GM23338 (cell line): ENCODE results near the gene NFIA. TPM values are rescaled to one million over a fixed set of nuclear protein-coding genes. Genes with fewer than 3 reads are reported as not detected.
"Not testable (repeated sequence)": the region's sequence is repeated elsewhere in the genome, so short reads cannot be mapped to it uniquely, and the experiment has no call there.

Experiments
- ATAC-seq: fragments of 200-7000 bp; cut with Tn5 transposase; 3 replicates; pipeline ENCODE4 v1.9.1; 2020
- DNase-seq: peaks from one replicate; pipeline ENCODE4 v3.0.0-alpha.2; 2015; ENCODE audit warnings: low spot score
- H2AFZ ChIP-seq: fragments of 200-600 bp; sonication (generic); 2 replicates; pipeline ENCODE4 v1.8.0; 2016; ENCODE audit warnings: antibody characterized with exemption, mild to moderate bottlenecking, moderate library complexity
- H3F3A ChIP-seq: fragments of 200-600 bp; sonication (generic); replicated peaks from 2 replicates; pipeline ENCODE4 v1.8.0; 2017; ENCODE audit warnings: antibody characterized with exemption, mixed run types, low read depth
- H3K27ac ChIP-seq: fragments of 200-600 bp; sonication (generic); 2 replicates; pipeline ENCODE4 v1.6.1; 2016; ENCODE audit warnings: low read depth
- H3K27me3 ChIP-seq: fragments of 200-600 bp; sonication (generic); 2 replicates; pipeline ENCODE4 v1.8.0; 2016; ENCODE audit warnings: mild to moderate bottlenecking, mixed run types, moderate library complexity; ENCODE audit not compliant: insufficient read depth
- H3K36me3 ChIP-seq: fragments of 200-600 bp; sonication (generic); 2 replicates; pipeline ENCODE4 v1.8.0; 2016; ENCODE audit warnings: mild to moderate bottlenecking; ENCODE audit not compliant: insufficient read depth
- H3K4me1 ChIP-seq: fragments of 200-600 bp; sonication (generic); 2 replicates; pipeline ENCODE4 v1.8.0; 2016; ENCODE audit warnings: mild to moderate bottlenecking, moderate library complexity; ENCODE audit not compliant: insufficient read depth
- H3K4me2 ChIP-seq: fragments of 200-600 bp; sonication (generic); 2 replicates; pipeline ENCODE4 v1.7.1; 2017; ENCODE audit warnings: mixed run types
- H3K4me3 ChIP-seq: fragments of 200-600 bp; sonication (generic); 2 replicates; pipeline ENCODE4 v1.6.1; 2016; ENCODE audit warnings: mixed run types
- H3K79me2 ChIP-seq: fragments of 200-600 bp; sonication (generic); replicated peaks from 2 replicates; pipeline ENCODE4 v1.8.0; 2017; ENCODE audit warnings: mild to moderate bottlenecking; ENCODE audit not compliant: insufficient read depth
- H3K9me2 ChIP-seq: fragments of 200-600 bp; sonication (generic); 2 replicates; pipeline ENCODE4 v1.8.0; 2017; ENCODE audit not compliant: insufficient read depth
- H4K20me1 ChIP-seq: fragments of 200-600 bp; sonication (generic); replicated peaks from 2 replicates; pipeline ENCODE4 v1.8.0; 2017; ENCODE audit warnings: mild to moderate bottlenecking; ENCODE audit not compliant: insufficient read depth
- H3K27ac Mint-ChIP-seq: 2 replicates; pipeline ENCODE4 v1.8.0; 2020; ENCODE audit warnings: inconsistent platforms, mild to moderate bottlenecking, moderate library complexity, mixed read lengths
- H3K27me3 Mint-ChIP-seq: 3 replicates; pipeline ENCODE4 v1.8.0; 2022; ENCODE audit warnings: low read depth, mild to moderate bottlenecking, moderate library complexity, mixed read lengths, inconsistent platforms; ENCODE audit not compliant: insufficient read depth, poor library complexity
- H3K36me3 Mint-ChIP-seq: 3 replicates; pipeline ENCODE4 v1.8.0; 2021; ENCODE audit warnings: low read depth, mild to moderate bottlenecking, inconsistent platforms, moderate library complexity, mixed read lengths
- H3K4me1 Mint-ChIP-seq: 3 replicates; pipeline ENCODE4 v1.8.0; 2020; ENCODE audit warnings: mild to moderate bottlenecking, inconsistent platforms, mixed read lengths
- H3K4me3 Mint-ChIP-seq: 3 replicates; pipeline ENCODE4 v1.8.0; 2021; ENCODE audit warnings: moderate library complexity, mild to moderate bottlenecking, inconsistent platforms, mixed read lengths
- H3K9me3 Mint-ChIP-seq: 3 replicates; pipeline ENCODE4 v1.8.0; 2020; ENCODE audit warnings: moderate library complexity, mild to moderate bottlenecking, inconsistent platforms, mixed read lengths
- CTCF ChIP-seq, 2 experiments: fragments of 200-600 bp in 1 of 2; sonication (generic) in 1 of 2; conservative IDR thresholded peaks; 2 replicates each; pipeline versions ENCODE4 v1.5.1 to v1.6.1; 2016 to 2017; ENCODE audit warnings: antibody characterized with exemption in 2 of 2, low read depth in 2 of 2, mild to moderate bottlenecking in 2 of 2, moderate library complexity in 1 of 2
- EZH2 ChIP-seq: fragments of 200-600 bp; sonication (generic); IDR thresholded peaks from one replicate; pipeline ENCODE4 v1.8.0; 2017; ENCODE audit warnings: antibody characterized with exemption, mild to moderate bottlenecking, low read depth; ENCODE audit not compliant: unreplicated experiment
- EZH2phosphoT487 ChIP-seq: fragments of 200-600 bp; sonication (generic); IDR thresholded peaks from one replicate; pipeline ENCODE4 v1.8.1; 2018; ENCODE audit warnings: antibody characterized with exemption; ENCODE audit not compliant: unreplicated experiment
- JUNB ChIP-seq: IDR thresholded peaks from one replicate; pipeline ENCODE4 v1.6.1; 2016; ENCODE audit warnings: antibody characterized with exemption; ENCODE audit not compliant: unreplicated experiment
- POLR2AphosphoS5 ChIP-seq: IDR thresholded peaks from 2 replicates; pipeline ENCODE4 v1.6.1; 2016; ENCODE audit warnings: antibody characterized with exemption, low read depth
- REST ChIP-seq: IDR thresholded peaks from one replicate; pipeline ENCODE4 v1.6.1; 2018; ENCODE audit warnings: antibody characterized with exemption; ENCODE audit not compliant: unreplicated experiment
- STAT1 ChIP-seq: IDR thresholded peaks from one replicate; pipeline ENCODE4 v1.6.1; 2016; ENCODE audit warnings: antibody characterized with exemption; ENCODE audit not compliant: unreplicated experiment
- ZNF114 ChIP-seq: fragments of 250-450 bp; sonication (Bioruptor Pico); IDR thresholded peaks from 2 replicates; pipeline ENCODE4 v1.5.0; 2020; ENCODE audit warnings: mild to moderate bottlenecking, moderate library complexity
- ZNF331 ChIP-seq: fragments of 250-450 bp; sonication (Bioruptor Pico); IDR thresholded peaks from 2 replicates; pipeline ENCODE4 v1.5.0; 2020; ENCODE audit warnings: low read depth, mild to moderate bottlenecking, moderate library complexity
- polyA plus RNA-seq: library from polyadenylated mRNA; unstranded; fragments of >200 nt; fragmentation: Nextera tagmentation; extraction: Ambion mirVana; gene quantifications from 2 replicates; pipeline ENCODE4 v1.2.1, GENCODE V29; 2016
- total RNA-seq: library from RNA; depleted of rRNA; stranded (reverse); fragments of >200 nt; shearing (Covaris generic); gene quantifications from 2 replicates; pipeline ENCODE4 v1.2.3, GENCODE V29; 2014

NFIA gene
- total and polyA plus RNA-seq, 2 experiments from 2014 or later: 0.97 to 2.3 TPM

- not testable (repeated sequence) for H3K4me1 ChIP-seq, H3K36me3 Mint-ChIP-seq, H4K20me1 ChIP-seq, H3F3A ChIP-seq, H3K4me3 ChIP-seq, H3K27ac ChIP-seq, H3K4me2 ChIP-seq, H3K36me3 ChIP-seq, H3K79me2 ChIP-seq, H3K27ac Mint-ChIP-seq, H3K4me1 Mint-ChIP-seq, H3K9me3 Mint-ChIP-seq, H2AFZ ChIP-seq, DNase-seq, ATAC-seq, H3K4me3 Mint-ChIP-seq, H3K9me2 ChIP-seq
- H3K27me3 ChIP-seq: peaks cover 28% of the 10 kb centered on the region
- H3K27me3 Mint-ChIP-seq: peaks cover 18% of the 10 kb centered on the region
Measured at GRCh38 chr1:61467836-61468235, 385.5 kb downstream of the NFIA start.

GRCh38 chr1:61469365-61469764, 387.0 kb downstream of the NFIA start:
- Histone ChIP-seq H2AFZ (no peak overlapping the region), H3K27ac (no peak overlapping the region), H3K27me3 (peaks cover 40% of the 10 kb centered on the region), H3K4me3 (no peak overlapping the region), H3K4me1 (no peaks in the 10 kb centered on the region), H3K4me2 (no peak overlapping the region), H3F3A (no peaks in the 10 kb centered on the region), H3K9me2 (no peaks in the 10 kb centered on the region), H4K20me1 (peaks cover 6% of the 10 kb centered on the region; the same call in 1 of the 2 replicates), H3K79me2 (no peaks in the 10 kb centered on the region), H3K36me3 (no peaks in the 10 kb centered on the region)
- TF ChIP-seq POLR2AphosphoS5: no peak
- TF ChIP-seq CTCF (conservative IDR thresholded peaks at IDR 0.05; ENCODE audit: low read depth in 2 of 2): no peak
- Mint-ChIP-seq H3K4me3 (no peak overlapping the region), H3K27me3 (peaks cover 31% of the 10 kb centered on the region), H3K27ac (no peak overlapping the region), H3K4me1 (no peaks in the 10 kb centered on the region; the same call in 2 of the 3 replicates), H3K36me3 (no peaks in the 10 kb centered on the region), H3K9me3 (no peaks in the 10 kb centered on the region)
- ATAC-seq: no peak
- no peak for DNase-seq

- Histone ChIP-seq H3K36me3 (no peaks in the 10 kb centered on the region), H3K4me3 (no peak overlapping the region), H2AFZ (no peak overlapping the region), H3F3A (no peaks in the 10 kb centered on the region), H3K4me1 (no peaks in the 10 kb centered on the region), H3K79me2 (no peaks in the 10 kb centered on the region), H4K20me1 (peaks cover 6% of the 10 kb centered on the region; the same call in 1 of the 2 replicates), H3K4me2 (no peak overlapping the region), H3K9me2 (no peaks in the 10 kb centered on the region), H3K27ac (no peak overlapping the region), H3K27me3 (peaks cover 74% of the 10 kb centered on the region)
- ATAC-seq: no peak
- DNase-seq: no peak
- no peak overlapping the region for H3K27ac Mint-ChIP-seq
- no peaks in the 10 kb centered on the region for H3K9me3 Mint-ChIP-seq
- H3K27me3 Mint-ChIP-seq: peaks cover 66% of the 10 kb centered on the region
- no peaks in the 10 kb centered on the region; the same call in 2 of the 3 replicates for H3K4me1 Mint-ChIP-seq
- no peak overlapping the region for H3K4me3 Mint-ChIP-seq
- no peaks in the 10 kb centered on the region for H3K36me3 Mint-ChIP-seq
- no peak for TF ChIP-seq ZNF114 (CRISPR knock-in tag)
- TF ChIP-seq POLR2AphosphoS5: no peak
- no peak for TF ChIP-seq CTCF (conservative IDR thresholded peaks at IDR 0.05; ENCODE audit: low read depth in 2 of 2)
- TF ChIP-seq JUNB: no peak
- TF ChIP-seq EZH2phosphoT487: no peak
- no peak for TF ChIP-seq REST
- TF ChIP-seq ZNF331 (CRISPR knock-in tag): no peak
- no peak for TF ChIP-seq STAT1
- no peak for TF ChIP-seq EZH2
Measured at GRCh38 chr1:61472876-61473275, 390.5 kb downstream of the NFIA start.
